Pancreas (tissue), 10 donors: ENCODE results near the gene SYNGR3. TPM values are rescaled to one million over a fixed set of nuclear protein-coding genes. Genes with fewer than 3 reads are reported as not detected.

ENCODE experiments used
- ATAC-seq, 4 donors: fragments of 200-7000 bp; cut with Tn5 transposase; one replicate each; pipeline versions ENCODE4 v1.8.0 to v1.9.1; 2020; ENCODE audit warnings: mild to moderate bottlenecking in 4 of 4, moderate library complexity in 4 of 4
- DNase-seq, 6 donors: peaks; one replicate each; pipeline ENCODE4 v3.0.0-alpha.2; 2020
- FAIRE-seq: peaks from 2 replicates; lab custom pipeline; 2012; peaks lifted over from hg19 to GRCh38; lab: Jason Lieb, UNC
- H3K27ac ChIP-seq, 4 donors: fragments of 200-600 bp; sonication (generic); 1 replicate in 3 of 4; 2 replicates in 1 of 4; pipeline versions ENCODE4 v1.5.0 to v1.8.0; 2020
- H3K27me3 ChIP-seq, 4 donors: fragments of 200-600 bp; one replicate each; pipeline ENCODE4 v1.8.0; 2021
- H3K36me3 ChIP-seq, 3 donors: fragments of 200-600 bp; sonication (generic) in 1 of 3; one replicate each; pipeline versions ENCODE4 v1.5.0 to v1.8.0; 2020 to 2021
- H3K4me1 ChIP-seq, 3 donors: fragments of 200-600 bp; one replicate each; pipeline ENCODE4 v1.8.0; 2021
- H3K4me3 ChIP-seq, 4 donors: fragments of 200-600 bp; sonication (generic) in 2 of 4; one replicate each; pipeline versions ENCODE4 v1.5.0 to v1.8.0; 2020 to 2021
- H3K9me3 ChIP-seq, 4 donors: fragments of 200-600 bp; one replicate each; pipeline ENCODE4 v1.8.0; 2021
- CTCF ChIP-seq, 4 donors: fragments of 200-600 bp; sonication (generic) in 3 of 4; IDR thresholded peaks; one replicate each; pipeline versions ENCODE4 v1.5.0 to v1.8.0; 2021; ENCODE audit warnings: antibody characterized with exemption in 4 of 4
- WGBS, 2 donors: extraction: QIAGEN DNeasy Blood & Tissue Kit; methylation state at CpG; one replicate each; pipeline ENCODE4 v1.1.7; 2013; 5-methylcytosine and 5-hydroxymethylcytosine counted together
- intact Hi-C, 3 donors: fragments of 100-400 bp; cut with DNase I; formaldehyde crosslinking; loops; one replicate each; pipeline versions ENCODE4 v1.11.1 to v1.14.2; 2022
- polyA plus RNA-seq, 2 donors: library from polyadenylated mRNA; stranded (reverse); fragments of 200-250 nt; gene quantifications; one replicate each; pipeline ENCODE4 v1.2.3, GENCODE V29; 2013
- total RNA-seq, 6 donors: library from RNA; stranded (reverse); fragmentation: NEBNext Ultra II Directional in 4 of 6; extraction: Animal tissue kit (Norgen Biotek cat#: 25700) in 4 of 6; gene quantifications; one replicate each; pipeline versions ENCODE4 v1.2.1 to v1.2.4, GENCODE V29; 2021 to 2023
- donor health status: healthy with polysubstance abuse.
- donor health status: DM: no; HTN: no; CAD: no; lungs with moderate emphysema.
- donor health status: DM: no; HTN: no; CAD: no.
- donor health status: control.
- donor health status: control.
- donor health status: Bipolar disorder and iron deficiency.
- donor health status: DM: yes; HTN: yes; CAD: no.
- donor health status: DM: no; HTN: no; CAD: no.
- donor health status: DM: no; HTN: no; CAD: no.
- donor health status: DM: yes; HTN: yes; CAD: no.

The SYNGR3 gene
- total and polyA plus RNA-seq, 8 donors, result 0.19 to 3.1 (median 0.61) TPM

GRCh38 chr16:2037647-2038381 is 48.0 kb downstream of the SYNGR3 start:
- Histone ChIP-seq H3K4me1 (no peaks in the 10 kb centered on the region), H3K27ac (no peak overlapping the region), H3K9me3 (no peaks in the 10 kb centered on the region), H3K27me3 (no peaks in the 10 kb centered on the region), H3K36me3 (no peaks in the 10 kb centered on the region), H3K4me3 (no peak overlapping the region)
- ATAC-seq, result no peak
- FAIRE-seq, result no peak
- peak in 2 of 6 donors; percentile 25 to 69 for DNase-seq
- intact Hi-C loops, result no loop called here
- 89 to 91% methylated on average over 29 of the region's 29 CpGs for WGBS, 2 donors
- no peak for TF ChIP-seq CTCF (IDR thresholded peaks at IDR 0.05)

- Histone ChIP-seq H3K36me3 (no peaks in the 10 kb centered on the region), H3K9me3 (no peaks in the 10 kb centered on the region), H3K27ac (peak overlapping the region in 3 of 4 donors; percentile 19 to 39 (median 38)), H3K4me1 (no peaks in the 10 kb centered on the region), H3K4me3 (no peak overlapping the region), H3K27me3 (no peaks in the 10 kb centered on the region)
- DNase-seq (peak in 2 of 6 donors; percentile 40 to 79), FAIRE-seq (no peak), ATAC-seq (no peak)
- intact Hi-C loops, result no loop called here
- 82 to 84% methylated on average over 40 to 41 of the region's 41 CpGs for WGBS, 2 donors
- TF ChIP-seq CTCF (IDR thresholded peaks at IDR 0.05), result no peak
Observed at GRCh38 chr16:2038382-2039231, 48.8 kb downstream of the SYNGR3 start.

- Histone ChIP-seq H3K27ac (peak overlapping the region in 2 of 4 donors; percentile 19 to 39), H3K4me3 (no peak overlapping the region), H3K27me3 (no peaks in the 10 kb centered on the region), H3K4me1 (no peaks in the 10 kb centered on the region), H3K9me3 (no peaks in the 10 kb centered on the region), H3K36me3 (no peaks in the 10 kb centered on the region)
- ATAC-seq (peak; percentile 26 to 56 (median 42)), DNase-seq (peak in 2 of 6 donors; percentile 45 to 81), FAIRE-seq (no peak)
- no peak for TF ChIP-seq CTCF (IDR thresholded peaks at IDR 0.05)
- intact Hi-C loops, result no loop called here
- 75% methylated on average over 25 to 29 of the region's 29 CpGs for WGBS, 2 donors
Observed at GRCh38 chr16:2039274-2040031, 49.7 kb downstream of the SYNGR3 start.

GRCh38 chr16:2040041-2040786 is 50.4 kb downstream of the SYNGR3 start:
- no peaks in the 10 kb centered on the region for H3K9me3 ChIP-seq
- TF ChIP-seq CTCF (IDR thresholded peaks at IDR 0.05), result no peak
- FAIRE-seq (no peak), DNase-seq (peak in 1 of 6 donors; percentile 72), ATAC-seq (no peak)
- H3K4me3 ChIP-seq, result no peak overlapping the region
- H3K27ac ChIP-seq, result peak overlapping the region in 1 of 4 donors; percentile 28
- H3K4me1 ChIP-seq, result no peaks in the 10 kb centered on the region
- WGBS, 2 donors, result 87 to 88% methylated on average over 24 of the region's 24 CpGs
- no peaks in the 10 kb centered on the region for H3K36me3 ChIP-seq
- no peaks in the 10 kb centered on the region for H3K27me3 ChIP-seq
- intact Hi-C loops, result no loop called here
